ENCODE measurements around the gene DNAH2.

GRCh38 chr17:7781429-7781828 lies 63.9 kb downstream of the DNAH2 start:
- TF ChIP-seq POLR2A (IDR thresholded peaks at IDR 0.05) (no peak), CTCF (IDR thresholded peaks at IDR 0.05) (no peak), POLR2AphosphoS5 (IDR thresholded peaks at IDR 0.05) (no peak)

All from upper lobe of left lung (tissue), 4 donors.